Right lobe of liver (tissue), 4 donors: ENCODE results near the gene CHST13.

ENCODE experiments used
- CTCF ChIP-seq, 4 donors: fragments of 200-600 bp in 3 of 4; fragments of 450-650 bp in 1 of 4; IDR thresholded peaks; one replicate each; pipeline versions ENCODE4 v1.5.1 to v1.8.0; 2016 to 2022; ENCODE audit warnings: antibody characterized with exemption in 4 of 4, mild to moderate bottlenecking in 2 of 4
- POLR2A ChIP-seq: fragments of 450-650 bp; IDR thresholded peaks from one replicate; pipeline ENCODE4 v1.6.1; 2017; ENCODE audit warnings: antibody characterized with exemption, mild to moderate bottlenecking
- donor health status: DM: no; HTN: no; CAD: no.
- donor health status: DM: no; HTN: no; CAD: no.
- donor health status: DM: no; HTN: yes; CAD: no.

- no peak for TF ChIP-seq CTCF (IDR thresholded peaks at IDR 0.05)
- no peak for TF ChIP-seq POLR2A
These were observed 34.5 kb downstream of the CHST13 start, which contains the start of gene C3orf22 for GRCh38 chr3:126558336-126559071.
